ENCODE measurements around the gene MISP3. TPM values are rescaled to one million over a fixed set of nuclear protein-coding genes. Genes with fewer than 3 reads are reported as not detected.

The MISP3 gene
- total RNA-seq, 4 donors from 2014 or later: 0.55 to 23.8 (median 2.0) TPM; not detected in 1

- H3K4me3 ChIP-seq: peak overlapping the region; percentile 50 to 81
- intact Hi-C loops (cut with DNase I; ENCODE audit: low total_unique reads): no loop called here
- no peaks in the 10 kb centered on the region for H3K27me3 ChIP-seq
- TF ChIP-seq POLR2A (IDR thresholded peaks at IDR 0.05) (peak; percentile 50 to 86), CTCF (IDR thresholded peaks at IDR 0.05) (peak; percentile 3 to 36 (median 24))
- H3K36me3 ChIP-seq: no peaks in the 10 kb centered on the region
- H3K9me3 ChIP-seq: peaks cover 0 to 3% of the 10 kb centered on the region in 2 donors
- H3K4me1 ChIP-seq: no peaks in the 10 kb centered on the region
- DNase-seq: peak; percentile 51 to 80
- H3K27ac ChIP-seq: peak overlapping the region; percentile 90 to 91
Observed at GRCh38 chr19:14091081-14091812, 18.7 kb downstream of the MISP3 start.

GRCh38 chr19:14091813-14092462 is 19.4 kb downstream of the MISP3 start:
- Histone ChIP-seq H3K4me1 (no peaks in the 10 kb centered on the region), H3K36me3 (no peaks in the 10 kb centered on the region), H3K27me3 (no peaks in the 10 kb centered on the region), H3K4me3 (peak overlapping the region; percentile 50 to 81), H3K27ac (peak overlapping the region; percentile 90 to 91), H3K9me3 (peaks cover 0 to 3% of the 10 kb centered on the region in 2 donors)
- DNase-seq: no peak
- intact Hi-C loops (cut with DNase I; ENCODE audit: low total_unique reads): no loop called here
- TF ChIP-seq CTCF (IDR thresholded peaks at IDR 0.05): no peak
- TF ChIP-seq POLR2A (IDR thresholded peaks at IDR 0.05): no peak

GRCh38 chr19:14093117-14093823 is 20.7 kb downstream of the MISP3 start:
- Histone ChIP-seq H3K27ac (no peak overlapping the region), H3K36me3 (no peaks in the 10 kb centered on the region), H3K27me3 (no peaks in the 10 kb centered on the region), H3K9me3 (peaks cover 0 to 3% of the 10 kb centered on the region in 2 donors), H3K4me1 (no peaks in the 10 kb centered on the region), H3K4me3 (no peak overlapping the region)
- DNase-seq: no peak
- TF ChIP-seq CTCF (IDR thresholded peaks at IDR 0.05) (no peak), POLR2A (IDR thresholded peaks at IDR 0.05) (no peak)
- intact Hi-C loops (cut with DNase I; ENCODE audit: low total_unique reads): no loop called here

GRCh38 chr19:14094854-14095253 is 22.3 kb downstream of the MISP3 start:
- no peaks in the 10 kb centered on the region for H3K36me3 ChIP-seq
- no peak for DNase-seq

More at GRCh38 chr19:14094854-14095253, 22.3 kb downstream of the MISP3 start:
- Histone ChIP-seq H3K4me3 (no peak overlapping the region), H3K9me3 (peaks cover 0 to 3% of the 10 kb centered on the region in 2 donors), H3K27ac (no peak overlapping the region), H3K4me1 (no peaks in the 10 kb centered on the region), H3K27me3 (no peaks in the 10 kb centered on the region)
- intact Hi-C loops (cut with DNase I; ENCODE audit: low total_unique reads): no loop called here
- TF ChIP-seq CTCF (IDR thresholded peaks at IDR 0.05): no peak

Data from uterus (tissue), 4 donors.